Stimulated activated naive B cell treated with anti-CD40 and anti-IgM and Interleukin-4, amounts not matched to agents 10 μg/mL and 1 μg/mL and 100 μg/mL, for 72 hours (primary cell): Measurements from ENCODE around the gene CSDE1.

Experiments
- ATAC-seq, 2 donors: fragments of 150-1000 bp; cut with Tn5 transposase; replicated peaks; 2 replicates each; pipeline ENCODE4 v1.10.0; 2021; ENCODE audit warnings: moderate library complexity in 1 of 2
- DNase-seq: peaks from one replicate; pipeline ENCODE4 v3.0.0; 2021
- H3K27ac Mint-ChIP-seq: one replicate; pipeline ENCODE4 v1.8.0; 2022; ENCODE audit warnings: mild to moderate bottlenecking, mixed read lengths
- H3K27me3 Mint-ChIP-seq, 2 donors: one replicate each; pipeline ENCODE4 v1.8.0; 2022; ENCODE audit warnings: mixed read lengths in 2 of 2
- H3K36me3 Mint-ChIP-seq, 2 donors: one replicate each; pipeline ENCODE4 v1.8.0; 2022; ENCODE audit warnings: mixed read lengths in 2 of 2, mild to moderate bottlenecking in 1 of 2
- H3K4me1 Mint-ChIP-seq, 2 donors: one replicate each; pipeline ENCODE4 v1.8.0; 2022; ENCODE audit warnings: mixed read lengths in 2 of 2, mild to moderate bottlenecking in 1 of 2
- H3K4me3 Mint-ChIP-seq, 2 donors: one replicate each; pipeline ENCODE4 v1.8.0; 2022; ENCODE audit warnings: mild to moderate bottlenecking in 2 of 2, mixed read lengths in 2 of 2, moderate library complexity in 1 of 2
- H3K9me3 Mint-ChIP-seq, 2 donors: one replicate each; pipeline ENCODE4 v1.8.0; 2022; ENCODE audit warnings: mixed read lengths in 2 of 2, mild to moderate bottlenecking in 1 of 2

The CSDE1 gene

DNA sequence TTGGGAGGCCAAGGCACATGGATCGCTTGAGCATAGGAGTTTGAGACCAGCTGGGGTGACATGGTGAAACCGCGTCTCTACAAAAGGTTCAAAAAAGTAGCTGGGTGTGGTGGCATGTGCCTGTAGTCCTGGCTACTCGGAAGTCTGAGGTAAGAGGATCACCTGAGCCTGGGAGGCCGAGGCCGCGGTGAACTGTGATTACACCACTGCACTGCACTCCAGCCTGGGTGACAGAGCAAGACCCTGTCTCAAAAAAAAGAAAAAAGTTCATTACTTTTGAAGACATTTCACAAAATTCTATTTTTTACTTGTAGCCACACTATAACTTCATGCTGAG is 85.9 kb downstream of the CSDE1 start:
- H3K4me3 Mint-ChIP-seq = no peak overlapping the region
- H3K27ac Mint-ChIP-seq = no peak overlapping the region
- peaks cover 33 to 47% of the 10 kb centered on the region in 2 donors for H3K27me3 Mint-ChIP-seq
- ATAC-seq = no peak
- peaks cover 2 to 5% of the 10 kb centered on the region in 2 donors for H3K4me1 Mint-ChIP-seq
- DNase-seq = no peak
- peaks cover 0 to 1% of the 10 kb centered on the region in 2 donors for H3K36me3 Mint-ChIP-seq
- H3K9me3 Mint-ChIP-seq = no peaks in the 10 kb centered on the region

DNA sequence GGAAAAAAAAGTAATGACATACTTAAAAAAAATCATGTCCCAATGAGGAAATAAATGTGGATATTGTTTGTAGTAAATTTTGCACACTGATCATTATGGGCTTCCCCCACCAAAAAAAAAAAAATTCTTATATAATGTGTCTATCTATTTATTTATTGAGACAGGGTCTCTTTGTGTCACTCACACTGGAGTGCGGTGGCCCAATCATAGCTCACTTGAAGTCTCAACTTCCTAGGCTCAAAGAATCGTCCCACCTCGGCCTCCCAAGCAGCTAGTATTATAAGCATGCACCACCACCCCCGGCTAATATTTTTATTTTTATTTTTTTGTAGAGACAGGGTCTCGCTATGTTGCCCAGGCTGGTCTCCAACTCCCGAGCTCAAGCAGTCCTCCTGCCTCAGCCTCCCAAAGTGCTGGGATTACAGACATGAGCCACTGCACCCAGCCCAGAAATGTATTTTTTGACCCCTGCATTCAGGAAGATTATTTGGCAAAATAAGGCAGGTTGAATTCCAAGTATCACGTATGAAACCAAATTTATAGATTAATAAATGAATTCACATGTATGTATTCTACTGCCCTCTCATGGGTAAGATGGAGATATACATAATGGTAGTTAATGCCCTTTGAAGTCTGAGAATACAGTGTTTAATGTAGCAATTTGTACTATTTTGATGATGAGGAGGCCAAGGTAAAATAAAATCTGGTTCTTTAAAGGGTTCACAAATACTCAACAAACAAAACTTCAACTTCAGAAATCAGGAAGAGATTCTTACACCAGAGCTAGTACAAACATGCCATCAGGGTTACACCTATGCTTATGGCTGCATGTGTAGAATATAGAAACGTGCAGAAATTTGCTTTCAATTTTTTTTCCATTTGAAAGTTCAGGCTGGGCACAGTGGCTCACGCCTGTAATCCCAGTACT is 86.5 kb downstream of the CSDE1 start:
- peaks cover 31 to 47% of the 10 kb centered on the region in 2 donors for H3K27me3 Mint-ChIP-seq
- H3K36me3 Mint-ChIP-seq = peaks cover 0 to 1% of the 10 kb centered on the region in 2 donors
- no peak overlapping the region for H3K27ac Mint-ChIP-seq
- H3K9me3 Mint-ChIP-seq = no peaks in the 10 kb centered on the region
- DNase-seq (no peak), ATAC-seq (no peak)
- H3K4me3 Mint-ChIP-seq = no peak overlapping the region
- H3K4me1 Mint-ChIP-seq = peaks cover 2 to 5% of the 10 kb centered on the region in 2 donors

DNA sequence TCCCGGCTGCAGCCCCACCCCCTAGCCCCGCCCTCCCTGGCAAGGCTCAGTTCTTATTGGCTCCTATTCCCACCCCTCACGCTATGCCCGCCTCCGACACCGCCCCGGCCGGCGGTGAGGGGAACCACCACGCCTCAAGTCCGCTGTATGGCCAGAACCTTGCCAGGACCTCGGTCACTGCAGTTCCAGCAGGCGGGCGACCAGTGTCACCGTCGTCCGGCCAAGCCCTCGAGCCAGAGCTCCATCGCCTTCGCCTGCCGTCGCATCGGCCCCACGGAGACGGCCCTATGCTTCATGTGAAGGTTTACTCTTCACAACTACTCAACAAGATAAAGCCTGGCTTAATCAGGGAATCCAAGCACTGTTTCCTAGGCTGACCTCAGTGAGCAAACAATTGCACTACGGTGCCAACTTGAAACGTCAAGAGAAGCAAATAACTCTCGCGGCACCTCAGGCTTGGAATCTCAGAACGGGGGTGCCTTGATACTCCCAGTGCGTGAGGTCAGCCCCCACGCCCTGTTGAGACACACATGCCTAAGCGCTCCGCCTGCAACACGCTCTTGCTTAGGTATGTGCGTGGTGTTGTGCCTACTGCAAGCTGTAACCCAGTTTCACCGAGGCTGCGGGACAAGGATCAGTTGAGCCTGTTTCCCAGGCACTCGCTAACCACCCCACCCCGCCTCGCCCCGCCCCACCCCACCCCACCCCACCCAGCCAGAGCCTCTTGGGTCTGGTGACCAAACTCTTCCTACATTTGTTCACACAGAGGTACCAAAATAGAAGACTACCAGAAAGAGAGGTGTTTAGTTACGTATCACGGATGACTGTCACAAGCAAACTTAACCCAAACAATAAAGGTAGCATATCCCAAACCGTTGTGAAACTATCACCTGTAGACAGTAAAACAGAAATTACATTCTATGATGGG is 87.4 kb downstream of the CSDE1 start:
- Mint-ChIP-seq H3K27me3 (peaks cover 30 to 46% of the 10 kb centered on the region in 2 donors), H3K4me1 (peaks cover 2 to 5% of the 10 kb centered on the region in 2 donors), H3K36me3 (peaks cover 0 to 1% of the 10 kb centered on the region in 2 donors), H3K4me3 (peak overlapping the region; percentile 89 to 95), H3K27ac (peak overlapping the region; percentile 38), H3K9me3 (no peaks in the 10 kb centered on the region)
- peak; percentile 98 to 99 for ATAC-seq
- DNase-seq = peak; percentile 75

DNA sequence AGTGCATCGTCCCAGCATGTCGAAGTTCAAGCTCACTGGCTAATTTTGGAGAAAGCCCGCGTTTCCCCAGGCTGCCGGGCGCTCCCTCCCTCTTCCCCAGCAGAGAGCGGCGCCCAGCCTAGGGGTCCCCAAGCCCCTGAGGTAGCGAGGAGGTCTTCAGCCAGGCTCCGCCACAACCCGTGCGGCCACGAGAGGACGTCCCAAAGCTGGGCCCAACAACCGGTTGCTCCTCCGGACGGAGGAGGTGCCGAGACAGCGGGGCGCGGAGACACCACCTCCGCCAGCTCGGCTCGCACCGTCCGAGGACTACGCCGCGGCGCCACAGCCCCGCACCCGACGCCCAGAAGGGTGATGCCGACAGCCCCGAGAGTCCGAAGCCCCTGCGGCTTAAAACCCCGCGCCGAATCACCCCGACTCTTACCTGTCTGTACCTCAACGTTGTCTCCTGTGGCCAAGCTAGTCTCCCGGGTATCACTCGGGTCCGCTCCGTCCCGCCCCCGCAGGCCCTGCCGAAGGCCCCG is 88.2 kb downstream of the CSDE1 start, which contains the start of gene DENND2C:
Gene DENND2C, minus strand, starts transcription at position 488 of the 521 bp plus-strand sequence. CDS start 44,065 bp downstream, outside the sequence.
- no peaks in the 10 kb centered on the region for H3K9me3 Mint-ChIP-seq
- ATAC-seq (peak; percentile 76 to 79), DNase-seq (no peak)
- peaks cover 2 to 5% of the 10 kb centered on the region in 2 donors for H3K4me1 Mint-ChIP-seq
- peaks cover 28 to 41% of the 10 kb centered on the region in 2 donors for H3K27me3 Mint-ChIP-seq
- H3K36me3 Mint-ChIP-seq = peaks cover 0 to 1% of the 10 kb centered on the region in 2 donors
- peak within 1 kb of the TSS; percentile 38 for H3K27ac Mint-ChIP-seq
- peak within 1 kb of the TSS; percentile 89 to 95 for H3K4me3 Mint-ChIP-seq

DNA sequence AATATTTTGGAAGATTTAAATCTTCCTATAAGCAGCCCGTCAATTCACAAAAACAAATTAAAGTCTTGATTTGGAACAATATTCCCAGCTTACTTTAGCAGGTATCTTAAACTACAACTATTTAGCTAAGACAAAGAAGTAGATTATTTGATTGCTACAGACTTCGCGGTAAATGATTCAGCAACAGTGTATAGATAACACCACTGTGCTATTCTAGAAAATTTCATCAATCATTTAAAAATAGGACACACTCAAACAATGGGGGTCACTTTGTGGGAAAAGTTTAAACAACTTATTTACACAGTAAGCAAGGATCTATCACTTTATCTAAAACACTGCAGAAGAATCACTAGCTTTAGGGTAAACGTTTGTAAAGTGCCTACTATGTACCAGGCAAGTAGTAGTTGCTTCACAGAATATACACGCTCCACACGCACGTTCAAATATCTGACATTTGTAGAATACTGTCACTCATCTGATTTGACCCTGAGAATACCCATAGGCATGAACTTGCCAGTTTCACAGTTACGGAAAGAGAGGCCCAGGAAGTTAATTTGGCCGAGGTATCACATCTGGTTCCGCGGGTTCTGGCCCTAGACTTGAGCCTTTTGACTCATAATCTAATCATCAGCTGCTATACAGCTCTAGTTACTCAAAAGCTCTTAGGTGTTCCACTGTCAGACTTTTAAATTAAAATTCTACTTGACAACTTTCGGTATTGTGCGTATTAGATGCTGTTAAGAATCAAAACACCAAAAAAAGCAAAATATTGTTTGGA is 88.8 kb downstream of the CSDE1 start:
- DNase-seq (no peak), ATAC-seq (no peak)
- H3K36me3 Mint-ChIP-seq = peaks cover 0 to 1% of the 10 kb centered on the region in 2 donors

DNA sequence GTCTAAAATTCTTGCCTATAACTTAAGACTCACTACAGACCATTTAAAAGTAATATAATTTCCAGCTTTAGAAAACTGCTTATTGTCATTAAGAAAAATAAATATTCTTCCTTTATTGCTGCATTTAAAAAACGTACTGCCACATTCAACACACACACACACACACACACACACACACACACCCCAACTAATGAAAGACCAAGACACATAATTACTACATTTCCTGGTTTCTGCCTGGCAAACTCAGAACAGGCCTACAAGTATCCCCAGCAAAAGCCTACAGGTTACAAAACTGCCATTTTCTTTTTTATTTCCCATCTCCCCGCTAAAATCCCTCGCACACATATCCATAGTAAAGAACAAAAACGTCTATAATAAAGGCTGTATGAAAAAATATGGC is 89.4 kb downstream of the CSDE1 start:
- Mint-ChIP-seq H3K4me3 (no peak overlapping the region), H3K36me3 (peaks cover 0 to 1% of the 10 kb centered on the region in 2 donors), H3K9me3 (no peaks in the 10 kb centered on the region), H3K4me1 (peaks cover 2 to 5% of the 10 kb centered on the region in 2 donors), H3K27ac (no peak overlapping the region), H3K27me3 (peaks cover 19 to 37% of the 10 kb centered on the region in 2 donors)
- DNase-seq (no peak), ATAC-seq (no peak)

More for the DNA sequence above, 88.8 kb downstream of the CSDE1 start:
- Mint-ChIP-seq H3K4me3 (peak overlapping the region; percentile 89 to 95), H3K27ac (no peak overlapping the region), H3K27me3 (peaks cover 22 to 37% of the 10 kb centered on the region in 2 donors), H3K4me1 (peaks cover 2 to 5% of the 10 kb centered on the region in 2 donors), H3K9me3 (no peaks in the 10 kb centered on the region)

DNA sequence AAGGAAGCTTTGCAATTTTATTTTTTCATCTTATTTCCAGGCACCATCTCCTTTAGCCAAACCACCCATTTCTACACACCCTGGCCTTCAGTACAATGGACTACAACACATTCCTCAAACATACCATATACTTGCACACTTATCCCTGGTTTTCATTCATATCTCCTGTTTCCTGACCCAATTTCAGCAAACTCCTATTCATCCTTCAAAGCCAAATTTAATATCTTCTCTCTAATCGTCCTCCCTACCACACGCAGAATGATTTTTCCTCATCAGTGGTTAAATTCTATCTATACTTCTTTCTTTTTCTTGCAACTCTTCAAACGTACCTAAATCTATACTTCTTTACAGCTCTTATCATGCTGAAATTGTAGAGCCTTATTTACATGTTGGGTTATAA is 90.8 kb downstream of the CSDE1 start:
- Mint-ChIP-seq H3K4me1 (peaks cover 2 to 5% of the 10 kb centered on the region in 2 donors), H3K9me3 (no peaks in the 10 kb centered on the region), H3K27ac (no peak overlapping the region), H3K4me3 (no peak overlapping the region), H3K27me3 (peaks cover 14 to 43% of the 10 kb centered on the region in 2 donors), H3K36me3 (peaks cover 0 to 1% of the 10 kb centered on the region in 2 donors)
- DNase-seq = no peak
- no peak for ATAC-seq
